Type B pancreatic cell (in vitro differentiated cells): ENCODE results near the gene TADA2B. TPM values are rescaled to one million over a fixed set of nuclear protein-coding genes. Genes with fewer than 3 reads are reported as not detected.

Experiments used
- DNase-seq: peaks from one replicate; pipeline ENCODE4 v3.0.0; 2021; ENCODE audit warnings: mixed read lengths; ENCODE audit not compliant: unreplicated experiment; ENCODE audit errors: extremely low spot score
- H3K27ac Mint-ChIP-seq: 2 replicates; pipeline ENCODE4 v1.8.0; 2021; ENCODE audit warnings: mild to moderate bottlenecking, mixed read lengths
- H3K27me3 Mint-ChIP-seq: 2 replicates; pipeline ENCODE4 v1.8.0; 2021; ENCODE audit warnings: mixed read lengths
- H3K36me3 Mint-ChIP-seq: 2 replicates; pipeline ENCODE4 v1.8.0; 2021; ENCODE audit warnings: mixed read lengths
- H3K4me1 Mint-ChIP-seq: one replicate; pipeline ENCODE4 v1.8.0; 2021; ENCODE audit warnings: mixed read lengths; ENCODE audit not compliant: unreplicated experiment
- H3K4me3 Mint-ChIP-seq: 2 replicates; pipeline ENCODE4 v1.8.0; 2021; ENCODE audit warnings: mild to moderate bottlenecking, mixed read lengths
- H3K9me3 Mint-ChIP-seq: 2 replicates; pipeline ENCODE4 v1.8.0; 2021; ENCODE audit warnings: mixed read lengths
- long read RNA-seq: library from polyadenylated mRNA; unstranded; transcript quantifications from one replicate; pipeline ENCODE4 v2.0.0, GENCODE V29; 2020
- total RNA-seq: library from RNA; stranded (reverse); gene quantifications from 2 replicates; pipeline ENCODE4 v1.2.1, GENCODE V29; 2021; ENCODE audit warnings: low replicate concordance
- TF ChIP-seq, protein P1 (sequence below): fragments of 200-600 bp; sonication (generic); conservative IDR thresholded peaks from 2 replicates; pipeline ENCODE4 v1.5.0; 2021; ENCODE audit warnings: antibody characterized with exemption, mild to moderate bottlenecking

Gene TADA2B, protein sequence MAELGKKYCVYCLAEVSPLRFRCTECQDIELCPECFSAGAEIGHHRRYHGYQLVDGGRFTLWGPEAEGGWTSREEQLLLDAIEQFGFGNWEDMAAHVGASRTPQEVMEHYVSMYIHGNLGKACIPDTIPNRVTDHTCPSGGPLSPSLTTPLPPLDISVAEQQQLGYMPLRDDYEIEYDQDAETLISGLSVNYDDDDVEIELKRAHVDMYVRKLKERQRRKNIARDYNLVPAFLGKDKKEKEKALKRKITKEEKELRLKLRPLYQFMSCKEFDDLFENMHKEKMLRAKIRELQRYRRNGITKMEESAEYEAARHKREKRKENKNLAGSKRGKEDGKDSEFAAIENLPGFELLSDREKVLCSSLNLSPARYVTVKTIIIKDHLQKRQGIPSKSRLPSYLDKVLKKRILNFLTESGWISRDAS
- total RNA-seq: 21.7 and 23.1 TPM in 2 replicates
- long read RNA-seq, full-length matches to known transcripts: 10 of 10 reads
- long read RNA-seq, partial matches to known transcripts: 0 of 10 reads
- long read RNA-seq, other reads (novel, unspliced or antisense): 0 of 10 reads

GRCh38 chr4:7043284-7044136, at the start of gene TADA2B:
Gene TADA2B, plus strand, starts transcription at chr4:7043372. Its CDS starts 208 bp downstream, at chr4:7043580.
- H3K4me3 Mint-ChIP-seq: peak within 1 kb of the TSS; percentile 95
- H3K27ac Mint-ChIP-seq: peak within 1 kb of the TSS; percentile 91
- TF ChIP-seq, protein P1, sequence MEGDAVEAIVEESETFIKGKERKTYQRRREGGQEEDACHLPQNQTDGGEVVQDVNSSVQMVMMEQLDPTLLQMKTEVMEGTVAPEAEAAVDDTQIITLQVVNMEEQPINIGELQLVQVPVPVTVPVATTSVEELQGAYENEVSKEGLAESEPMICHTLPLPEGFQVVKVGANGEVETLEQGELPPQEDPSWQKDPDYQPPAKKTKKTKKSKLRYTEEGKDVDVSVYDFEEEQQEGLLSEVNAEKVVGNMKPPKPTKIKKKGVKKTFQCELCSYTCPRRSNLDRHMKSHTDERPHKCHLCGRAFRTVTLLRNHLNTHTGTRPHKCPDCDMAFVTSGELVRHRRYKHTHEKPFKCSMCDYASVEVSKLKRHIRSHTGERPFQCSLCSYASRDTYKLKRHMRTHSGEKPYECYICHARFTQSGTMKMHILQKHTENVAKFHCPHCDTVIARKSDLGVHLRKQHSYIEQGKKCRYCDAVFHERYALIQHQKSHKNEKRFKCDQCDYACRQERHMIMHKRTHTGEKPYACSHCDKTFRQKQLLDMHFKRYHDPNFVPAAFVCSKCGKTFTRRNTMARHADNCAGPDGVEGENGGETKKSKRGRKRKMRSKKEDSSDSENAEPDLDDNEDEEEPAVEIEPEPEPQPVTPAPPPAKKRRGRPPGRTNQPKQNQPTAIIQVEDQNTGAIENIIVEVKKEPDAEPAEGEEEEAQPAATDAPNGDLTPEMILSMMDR: no peak
- no peak for DNase-seq
- H3K4me1 Mint-ChIP-seq: peaks cover 37% of the 10 kb centered on the region
- peaks cover 7% of the 10 kb centered on the region for H3K27me3 Mint-ChIP-seq
- no peaks in the 10 kb centered on the region for H3K9me3 Mint-ChIP-seq
- no peaks in the 10 kb centered on the region for H3K36me3 Mint-ChIP-seq

DNA sequence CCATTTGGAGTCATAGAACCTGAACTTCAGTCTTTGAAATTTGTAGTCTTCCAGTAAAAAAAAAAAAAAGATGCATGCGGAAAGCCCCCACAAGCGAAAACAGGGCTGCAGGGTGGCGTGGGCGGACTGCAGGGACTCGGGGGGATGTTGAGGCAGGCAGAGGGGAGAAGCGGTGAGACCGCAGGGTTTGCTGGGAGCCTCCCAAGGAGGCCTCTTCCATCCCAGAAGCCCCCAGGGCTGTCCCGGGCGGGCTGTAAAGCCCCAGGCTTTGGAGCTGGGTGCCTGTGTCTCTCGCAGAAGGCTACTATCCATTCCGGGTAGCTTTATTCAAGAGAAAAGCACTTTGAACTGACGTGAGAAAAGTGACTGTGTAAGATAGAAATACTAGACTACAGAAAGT, 46.7 kb upstream of the TADA2B start:
- H3K36me3 Mint-ChIP-seq: peaks cover 36% of the 10 kb centered on the region
- no peaks in the 10 kb centered on the region for H3K9me3 Mint-ChIP-seq
- H3K27ac Mint-ChIP-seq: no peak overlapping the region
- no peak for DNase-seq
- peaks cover 13% of the 10 kb centered on the region for H3K4me1 Mint-ChIP-seq
- TF ChIP-seq, protein P1: no peak
- H3K27me3 Mint-ChIP-seq: no peaks in the 10 kb centered on the region
- no peak overlapping the region for H3K4me3 Mint-ChIP-seq

- no peak overlapping the region for H3K4me3 Mint-ChIP-seq
- peaks cover 6% of the 10 kb centered on the region for H3K4me1 Mint-ChIP-seq
- peaks cover 46% of the 10 kb centered on the region for H3K36me3 Mint-ChIP-seq
- TF ChIP-seq, protein P1: no peak
- H3K27me3 Mint-ChIP-seq: no peaks in the 10 kb centered on the region
- DNase-seq: no peak
- H3K27ac Mint-ChIP-seq: peak overlapping the region; percentile 96
- no peaks in the 10 kb centered on the region for H3K9me3 Mint-ChIP-seq
Measured at GRCh38 chr4:6999172-7000086, 43.7 kb upstream of the TADA2B start.

- peaks cover 44% of the 10 kb centered on the region for H3K36me3 Mint-ChIP-seq
Measured at GRCh38 chr4:7000421-7001176, 42.6 kb upstream of the TADA2B start.

More at GRCh38 chr4:7000421-7001176, 42.6 kb upstream of the TADA2B start:
- no peaks in the 10 kb centered on the region for H3K9me3 Mint-ChIP-seq
- no peak for DNase-seq
- H3K4me1 Mint-ChIP-seq: peaks cover 10% of the 10 kb centered on the region
- H3K4me3 Mint-ChIP-seq: no peak overlapping the region
- peak overlapping the region; percentile 75 for H3K27ac Mint-ChIP-seq
- no peaks in the 10 kb centered on the region for H3K27me3 Mint-ChIP-seq
- TF ChIP-seq, protein P1: no peak
